GM19397 (cell line): ENCODE results near the gene DEDD.

Experiments
- ATAC-seq: cut with Tn5 transposase; IDR thresholded peaks from one replicate; pipeline ENCODE4 v1.9.1; 2021; ENCODE audit warnings: mild to moderate bottlenecking, moderate library complexity; ENCODE audit not compliant: unreplicated experiment

Gene DEDD

DNA sequence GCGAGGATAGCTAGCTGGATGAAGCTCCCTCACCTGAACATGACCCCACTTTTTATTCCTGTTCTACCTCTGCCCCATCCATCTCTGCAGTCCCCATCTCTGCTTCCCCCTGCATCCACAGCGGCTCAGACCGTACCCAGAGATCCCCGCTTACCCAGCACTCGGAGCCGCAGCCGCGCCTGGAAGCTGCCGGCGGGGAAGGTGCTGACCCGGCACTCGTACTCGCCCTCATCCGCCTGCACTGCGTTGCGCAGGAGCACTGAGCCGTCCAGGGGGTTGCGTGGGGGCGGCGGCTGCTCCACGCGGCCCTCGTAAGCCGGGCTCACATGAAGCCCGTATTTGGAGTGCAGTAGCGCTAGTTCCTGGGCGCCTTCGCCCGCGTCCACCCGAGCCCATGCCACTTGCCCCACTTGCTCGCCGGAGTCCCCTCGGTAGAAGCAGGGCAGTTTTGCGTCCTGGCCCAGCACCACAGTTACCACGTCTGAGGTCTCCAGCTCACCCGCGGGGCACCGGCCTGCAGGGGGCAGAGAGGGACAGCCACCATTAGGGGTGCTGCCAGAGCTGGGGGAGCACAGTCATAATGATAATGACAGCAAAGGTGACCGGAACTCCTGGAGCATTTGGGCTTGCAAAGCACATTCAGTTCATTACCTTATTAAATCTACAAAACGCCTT, 52.9 kb downstream of the DEDD start:
- ATAC-seq = no peak

- ATAC-seq = no peak
These were observed 55.0 kb downstream of the DEDD start for GRCh38 chr1:161077426-161077825.

DNA sequence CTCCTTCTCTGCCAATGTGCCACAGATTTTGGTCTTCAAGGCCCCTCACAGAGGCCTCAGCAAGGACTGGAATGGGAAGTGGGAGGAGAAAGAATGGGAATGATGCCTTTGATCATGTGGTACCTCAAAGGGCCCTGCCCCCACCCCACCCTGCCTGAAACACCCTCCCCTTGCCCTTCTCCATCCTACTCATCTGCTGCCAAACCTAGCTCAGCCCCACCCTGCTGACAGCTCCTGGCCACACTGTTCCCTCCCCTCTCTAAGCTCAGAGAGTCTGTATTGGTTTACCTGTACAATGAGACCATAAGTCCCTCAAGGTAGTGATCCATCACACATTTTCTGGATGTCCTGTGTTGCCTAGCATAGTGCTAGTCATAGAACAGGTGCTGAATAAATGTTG, 56.1 kb downstream of the DEDD start:
- no peak for ATAC-seq

DNA sequence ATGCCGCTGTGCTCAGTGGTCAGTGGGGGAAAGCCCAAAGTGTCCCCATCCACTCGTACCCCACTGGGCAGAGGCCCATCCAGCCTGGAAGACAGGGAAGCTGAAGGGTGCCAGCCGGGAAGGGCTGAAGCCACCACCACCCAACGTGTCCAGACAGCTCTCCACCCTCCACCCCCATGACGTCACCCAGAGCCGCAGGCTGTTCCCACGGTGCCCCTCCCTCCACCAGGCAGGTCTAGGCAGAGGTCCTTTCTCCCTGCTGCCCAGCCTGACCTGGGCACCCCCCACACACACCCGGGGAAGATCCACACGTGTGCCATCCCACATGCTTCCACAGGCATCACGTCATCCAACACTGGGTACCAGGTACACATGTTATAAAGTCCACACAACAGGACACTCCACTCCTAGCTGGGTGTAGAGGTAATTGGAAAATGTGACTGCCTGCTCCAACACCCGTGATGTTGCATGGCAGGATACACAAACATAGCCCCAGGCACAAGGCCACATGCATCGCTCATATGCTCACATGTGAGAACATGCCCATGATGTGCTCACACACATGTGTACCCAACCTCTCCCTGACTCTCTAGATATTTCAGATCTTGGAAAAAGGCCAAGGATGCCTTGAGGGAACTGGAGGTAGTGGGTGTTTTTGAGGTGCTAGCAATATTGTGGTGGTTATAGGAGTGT, 57.6 kb downstream of the DEDD start:
- no peak for ATAC-seq

- no peak for ATAC-seq
These were observed 58.9 kb downstream of the DEDD start for GRCh38 chr1:161073474-161074121.

GRCh38 chr1:161072751-161073449, 59.6 kb downstream of the DEDD start:
- ATAC-seq = no peak

GRCh38 chr1:161071886-161072371, 60.5 kb downstream of the DEDD start:
- no peak for ATAC-seq
